ENCODE measurements around the gene ST3GAL4.

DNA sequence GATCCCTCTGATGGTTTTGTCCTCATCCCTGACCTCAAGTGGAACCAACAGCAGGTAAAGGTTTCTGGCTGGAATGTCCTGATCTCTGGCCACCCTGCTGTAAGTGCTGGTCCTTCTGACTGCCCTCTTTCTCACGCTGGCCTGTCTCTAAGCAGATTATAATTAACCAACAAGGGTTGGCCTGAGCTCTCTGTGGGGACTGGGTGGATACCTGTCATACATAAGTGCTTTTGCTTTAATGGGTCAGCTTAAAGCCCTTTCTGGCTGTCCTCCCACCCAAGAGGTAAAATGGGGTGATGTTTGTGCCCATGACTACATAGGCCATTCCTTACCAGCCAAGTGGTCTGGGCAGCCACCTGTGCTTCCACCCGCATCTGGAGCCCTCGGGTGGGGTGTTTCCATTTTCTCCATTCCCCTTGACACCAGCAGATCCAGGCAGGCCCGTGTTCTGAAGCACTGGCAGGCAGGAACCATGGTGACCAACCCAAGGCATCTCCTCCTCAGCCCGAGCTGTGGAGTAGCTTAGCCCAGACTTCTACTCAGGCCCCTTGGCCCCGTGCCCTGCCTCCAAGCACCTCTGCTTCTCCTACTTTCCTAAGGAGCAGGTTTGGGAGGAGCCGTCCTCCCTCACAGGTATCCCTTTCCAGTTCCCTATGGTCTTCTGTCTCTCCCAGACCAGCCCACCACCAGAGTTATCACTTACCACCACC lies 17.0 kb upstream of the ST3GAL4 start:
- TF ChIP-seq CTCF (IDR thresholded peaks at IDR 0.05) (no peak), EZH2 (IDR thresholded peaks at IDR 0.05; ENCODE audit: borderline replicate concordance, insufficient read depth, low read depth, low read length, poor library complexity, severe bottlenecking) (no peak)
